ENCODE measurements around the gene TFAP2E. TPM values are rescaled to one million over a fixed set of nuclear protein-coding genes. Genes with fewer than 3 reads are reported as not detected.

The TFAP2E gene
- total RNA-seq, 1 experiment from 2014 or later: 6.1 TPM

DNA sequence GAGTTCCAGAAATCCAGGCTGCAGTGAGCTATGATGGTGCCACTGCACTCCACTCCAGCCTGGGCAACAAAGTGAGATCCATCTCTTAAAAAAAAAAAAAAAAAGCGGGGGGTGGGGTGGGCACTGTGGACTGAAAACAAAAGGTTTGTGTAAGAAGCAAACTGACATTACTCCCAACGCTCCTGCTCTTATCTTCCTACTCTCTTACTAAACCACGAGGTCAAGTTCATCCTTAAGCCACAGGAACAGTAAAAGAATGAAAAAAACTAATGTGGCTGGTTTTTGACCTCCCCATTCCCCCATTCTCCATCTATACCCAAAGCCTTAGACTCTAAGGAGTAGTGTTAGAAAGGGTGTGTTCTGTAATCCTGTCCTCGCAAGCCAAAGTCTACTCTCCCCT, 30.8 kb downstream of the TFAP2E start:
- H3K27me3 ChIP-seq (ENCODE audit: insufficient read depth, low read length): no peaks in the 10 kb centered on the region
- H4K20me1 ChIP-seq (ENCODE audit: insufficient read depth): peaks cover 11% of the 10 kb centered on the region; the same call in 1 of the 2 replicates
- H3K9me2 ChIP-seq (ENCODE audit: insufficient read depth): no peaks in the 10 kb centered on the region
- ChIA-PET POLR2A (interaction anchor here (0.7 kb wide), 1 partner anchor 33 kb away, joined by 3 read pairs; no protein-coding TSS in a partner anchor), CTCF (no interaction called here), RAD21 (ENCODE audit: low non-redundant PET in 1 of 2, low total read pairs in 2 of 2, uncharacterized antibody in 2 of 2, unreplicated experiment in 2 of 2) (no interaction called here)
- H3K79me2 ChIP-seq (ENCODE audit: insufficient read depth, low read length): peaks cover 49% of the 10 kb centered on the region
- no peak for ATAC-seq
- no peak for DNase-seq (ENCODE audit: low read depth, low spot score)
- intact Hi-C loops (cut with micrococcal nuclease): no loop called here
- H3K36me3 ChIP-seq (ENCODE audit: control insufficient read depth in 1 of 2, insufficient read depth in 2 of 2, low read length in 2 of 2): peaks cover 49 to 60% of the 10 kb centered on the region in 2 experiments
- TF ChIP-seq, protein P1, sequence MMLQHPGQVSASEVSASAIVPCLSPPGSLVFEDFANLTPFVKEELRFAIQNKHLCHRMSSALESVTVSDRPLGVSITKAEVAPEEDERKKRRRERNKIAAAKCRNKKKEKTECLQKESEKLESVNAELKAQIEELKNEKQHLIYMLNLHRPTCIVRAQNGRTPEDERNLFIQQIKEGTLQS (IDR thresholded peaks at IDR 0.05): no peak
- no peak for TF ChIP-seq POLR2A (IDR thresholded peaks at IDR 0.05; ENCODE audit: borderline replicate concordance, extremely low read depth, insufficient read depth, insufficient read length)
- TF ChIP-seq, protein P2, sequence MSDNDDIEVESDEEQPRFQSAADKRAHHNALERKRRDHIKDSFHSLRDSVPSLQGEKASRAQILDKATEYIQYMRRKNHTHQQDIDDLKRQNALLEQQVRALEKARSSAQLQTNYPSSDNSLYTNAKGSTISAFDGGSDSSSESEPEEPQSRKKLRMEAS (IDR thresholded peaks at IDR 0.05): no peak
- TF ChIP-seq SP1 (IDR thresholded peaks at IDR 0.05; ENCODE audit: low read depth): no peak
- TF ChIP-seq ZFX (IDR thresholded peaks at IDR 0.05): no peak
- TF ChIP-seq YY1 (IDR thresholded peaks at IDR 0.05; ENCODE audit: extremely low read depth, insufficient replicate concordance, low read depth, low read length): no peak
- no peak for TF ChIP-seq ZNF274 (IDR thresholded peaks at IDR 0.05; ENCODE audit: low read depth, low read length)
- TF ChIP-seq JUND (IDR thresholded peaks at IDR 0.05): no peak
- no peak for TF ChIP-seq ELF1 (IDR thresholded peaks at IDR 0.05; ENCODE audit: borderline replicate concordance, low read depth)
- no peak for TF ChIP-seq RAD21 (IDR thresholded peaks at IDR 0.05; ENCODE audit: low read depth)
- no peak for TF ChIP-seq FOSL1 (IDR thresholded peaks at IDR 0.05; ENCODE audit: low read depth)
- no peak for TF ChIP-seq EZH2 (IDR thresholded peaks at IDR 0.05)
- H2AFZ ChIP-seq (ENCODE audit: low read depth, low read length, poor library complexity, severe bottlenecking): no peak overlapping the region
- no peak overlapping the region for H3K4me2 ChIP-seq (ENCODE audit: low read length)
- no peak overlapping the region for H3K4me3 ChIP-seq (replicated peaks in 1 of 2; ENCODE audit: low read depth in 1 of 2, low read length in 2 of 2)
- H3K9me3 ChIP-seq (ENCODE audit: control insufficient read depth in 1 of 2, insufficient read depth in 1 of 2, low read depth in 1 of 2, low read length in 2 of 2): no peaks in the 10 kb centered on the region
- H3K27ac ChIP-seq (ENCODE audit: low read depth, low read length): no peak overlapping the region
- H3K9ac ChIP-seq (ENCODE audit: low read length): no peak overlapping the region
- no peaks in the 10 kb centered on the region for H3K4me1 ChIP-seq (ENCODE audit: control insufficient read depth in 1 of 2, insufficient read depth in 2 of 2, low read length in 2 of 2)
- no TSS peak for BruUV-seq (replicated peaks)

Data from HCT116 (cell line).